SK-MEL-5 (cell line): ENCODE results near the gene RASAL2. TPM values are rescaled to one million over a fixed set of nuclear protein-coding genes. Genes with fewer than 3 reads are reported as not detected.

Experiments
- DNase-seq: peaks from one replicate; pipeline ENCODE4 v3.0.0-alpha.2; 2016; ENCODE audit warnings: low read depth, low spot score
- in situ Hi-C: cut with HindIII; loops from 2 replicates; pipeline ENCODE4 v1.10.0; 2016; ENCODE audit warnings: low sequenced_read_pairs, high pct_unique_total_duplicates, low pct_unique_long_range_greater_than_20kb
- total RNA-seq: library from RNA; depleted of rRNA; stranded (reverse); fragments of >200 nt; shearing (Covaris generic); gene quantifications from 2 replicates; pipeline ENCODE4 v1.2.3, GENCODE V29; 2014

The RASAL2 gene
- total RNA-seq, 1 experiment from 2014 or later = 10.2 TPM

GRCh38 chr1:178464566-178464965 is 370.7 kb downstream of the RASAL2 start:
- in situ Hi-C loops = no loop called here
- DNase-seq = no peak

- peak; percentile 24 for DNase-seq
- in situ Hi-C loops = no loop called here
Observed at GRCh38 chr1:178465011-178465410, 371.1 kb downstream of the RASAL2 start.

- in situ Hi-C loops = no loop called here
- no peak for DNase-seq
Observed at GRCh38 chr1:178467837-178468236, 373.9 kb downstream of the RASAL2 start.

- in situ Hi-C loops = no loop called here
Observed at GRCh38 chr1:178470411-178470960, 376.6 kb downstream of the RASAL2 start.

GRCh38 chr1:178472531-178472930 is 378.6 kb downstream of the RASAL2 start:
- DNase-seq = no peak
- in situ Hi-C loops = no loop called here

More at GRCh38 chr1:178470411-178470960, 376.6 kb downstream of the RASAL2 start:
- no peak for DNase-seq

- DNase-seq = no peak
- in situ Hi-C loops = no loop called here
Observed at GRCh38 chr1:178477373-178477772, 383.5 kb downstream of the RASAL2 start.

- in situ Hi-C loops = no loop called here
Observed at GRCh38 chr1:178477841-178478240, 383.9 kb downstream of the RASAL2 start.

GRCh38 chr1:178483251-178483957 is 389.5 kb downstream of the RASAL2 start:
- in situ Hi-C loops = no loop called here
- DNase-seq = no peak

More at GRCh38 chr1:178477841-178478240, 383.9 kb downstream of the RASAL2 start:
- DNase-seq = no peak

- in situ Hi-C loops = no loop called here
- DNase-seq = no peak
Observed at GRCh38 chr1:178484698-178485225, 390.9 kb downstream of the RASAL2 start.

- in situ Hi-C loops = no loop called here
- DNase-seq = no peak
Observed at GRCh38 chr1:178485541-178485981, 391.7 kb downstream of the RASAL2 start.

GRCh38 chr1:178486100-178487069 is 392.5 kb downstream of the RASAL2 start:
- in situ Hi-C loops = no loop called here
- no peak for DNase-seq

GRCh38 chr1:178487070-178487615 is 393.2 kb downstream of the RASAL2 start:
- DNase-seq = no peak
- in situ Hi-C loops = no loop called here

GRCh38 chr1:178488393-178488792 is 394.5 kb downstream of the RASAL2 start:
- in situ Hi-C loops = no loop called here
- DNase-seq = no peak

GRCh38 chr1:178489399-178489798 is 395.5 kb downstream of the RASAL2 start:
- in situ Hi-C loops = no loop called here
- DNase-seq = no peak

- no peak for DNase-seq
- in situ Hi-C loops = no loop called here
Observed at GRCh38 chr1:178490136-178490535, 396.2 kb downstream of the RASAL2 start.

GRCh38 chr1:178490967-178491366 is 397.1 kb downstream of the RASAL2 start:
- in situ Hi-C loops = no loop called here
- no peak for DNase-seq

- in situ Hi-C loops = no loop called here
- no peak for DNase-seq
Observed at GRCh38 chr1:178491721-178492120, 397.8 kb downstream of the RASAL2 start.

- in situ Hi-C loops = no loop called here
- no peak for DNase-seq
Observed at GRCh38 chr1:178492341-178492740, 398.4 kb downstream of the RASAL2 start.
